ENCODE data around the gene FHL5.

DNA sequence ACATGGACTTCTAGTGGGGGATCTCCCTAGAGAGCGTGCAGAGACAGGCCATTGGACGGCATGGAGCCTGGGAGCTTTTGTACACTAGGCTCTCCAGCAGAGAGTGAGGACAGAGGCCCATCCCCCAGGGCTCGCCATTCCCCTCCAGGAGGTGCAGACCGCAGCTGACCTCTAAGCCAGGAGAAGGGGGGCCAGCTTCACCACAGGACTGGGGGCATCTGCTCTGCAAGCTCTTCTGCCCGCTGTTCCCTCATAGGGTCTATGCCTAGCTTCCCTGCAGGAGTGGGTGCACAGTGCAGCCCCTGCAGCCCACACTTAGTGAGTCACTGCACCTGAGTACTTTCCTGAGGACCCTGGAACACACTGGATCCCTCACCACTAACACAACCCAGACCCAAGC is 94.4 kb downstream of the FHL5 start:
- TF ChIP-seq, protein P1, sequence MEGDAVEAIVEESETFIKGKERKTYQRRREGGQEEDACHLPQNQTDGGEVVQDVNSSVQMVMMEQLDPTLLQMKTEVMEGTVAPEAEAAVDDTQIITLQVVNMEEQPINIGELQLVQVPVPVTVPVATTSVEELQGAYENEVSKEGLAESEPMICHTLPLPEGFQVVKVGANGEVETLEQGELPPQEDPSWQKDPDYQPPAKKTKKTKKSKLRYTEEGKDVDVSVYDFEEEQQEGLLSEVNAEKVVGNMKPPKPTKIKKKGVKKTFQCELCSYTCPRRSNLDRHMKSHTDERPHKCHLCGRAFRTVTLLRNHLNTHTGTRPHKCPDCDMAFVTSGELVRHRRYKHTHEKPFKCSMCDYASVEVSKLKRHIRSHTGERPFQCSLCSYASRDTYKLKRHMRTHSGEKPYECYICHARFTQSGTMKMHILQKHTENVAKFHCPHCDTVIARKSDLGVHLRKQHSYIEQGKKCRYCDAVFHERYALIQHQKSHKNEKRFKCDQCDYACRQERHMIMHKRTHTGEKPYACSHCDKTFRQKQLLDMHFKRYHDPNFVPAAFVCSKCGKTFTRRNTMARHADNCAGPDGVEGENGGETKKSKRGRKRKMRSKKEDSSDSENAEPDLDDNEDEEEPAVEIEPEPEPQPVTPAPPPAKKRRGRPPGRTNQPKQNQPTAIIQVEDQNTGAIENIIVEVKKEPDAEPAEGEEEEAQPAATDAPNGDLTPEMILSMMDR (IDR thresholded peaks at IDR 0.05), result no peak
- no peak for TF ChIP-seq POLR2A (IDR thresholded peaks at IDR 0.05)
